GM15510 (cell line): ENCODE data around the gene EPS8.

ENCODE experiments used
- POLR2A ChIP-seq: IDR thresholded peaks from 3 replicates; pipeline ENCODE4 v1.6.1; 2011; ENCODE audit warnings: borderline replicate concordance; ENCODE audit not compliant: insufficient read length; ENCODE audit errors: extremely low read depth

EPS8 gene

GRCh38 chr12:15701631-15702156 lies 87.5 kb downstream of the EPS8 start:
- no peak for TF ChIP-seq POLR2A

DNA sequence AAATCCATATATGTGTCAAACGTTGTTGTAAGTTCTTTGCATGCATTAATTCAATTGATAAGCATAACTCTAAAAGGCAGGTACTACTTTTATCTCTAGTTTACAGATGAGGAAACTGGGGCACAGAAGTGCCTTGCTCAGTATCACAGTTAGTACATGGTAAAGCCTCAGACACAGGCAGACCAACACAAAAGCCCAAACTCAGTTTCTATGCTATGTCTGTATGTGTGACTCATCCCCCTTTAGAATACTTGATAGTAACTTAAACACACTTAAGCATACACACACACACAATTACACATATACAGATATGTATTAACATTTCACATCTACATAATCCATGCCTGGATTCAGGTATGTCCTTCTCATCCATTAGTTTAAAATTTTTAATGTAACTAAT lies 88.0 kb downstream of the EPS8 start:
- TF ChIP-seq POLR2A, result no peak

GRCh38 chr12:15700595-15700994 lies 88.6 kb downstream of the EPS8 start:
- no peak for TF ChIP-seq POLR2A

- TF ChIP-seq POLR2A, result no peak
Observed at GRCh38 chr12:15699886-15700285, 89.3 kb downstream of the EPS8 start.

DNA sequence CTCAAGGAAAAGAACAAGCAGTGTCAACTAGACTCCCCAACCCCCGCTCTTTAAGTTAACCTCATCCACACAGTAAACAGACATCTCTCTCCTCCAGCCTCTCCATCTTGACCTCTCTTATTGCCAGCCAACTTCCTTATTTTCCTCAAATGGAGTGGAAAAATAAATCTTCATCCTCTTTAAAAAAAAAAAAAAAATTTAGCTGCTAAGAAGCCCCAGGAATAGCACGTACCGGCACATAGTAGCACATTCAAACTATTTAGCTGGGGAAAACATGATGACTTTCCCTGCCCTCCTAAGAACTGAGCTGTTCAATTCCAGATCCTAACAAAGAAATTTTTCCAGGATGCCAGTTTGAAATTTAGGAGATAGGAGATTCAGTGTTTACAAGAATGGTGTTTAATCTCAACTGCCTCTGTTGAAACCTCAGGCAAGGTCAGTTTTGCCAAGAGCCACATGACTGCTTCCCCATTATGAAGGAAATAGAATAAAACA lies 90.8 kb downstream of the EPS8 start:
- no peak for TF ChIP-seq POLR2A

- TF ChIP-seq POLR2A, result no peak
Observed at GRCh38 chr12:15697201-15697600, 92.0 kb downstream of the EPS8 start.

DNA sequence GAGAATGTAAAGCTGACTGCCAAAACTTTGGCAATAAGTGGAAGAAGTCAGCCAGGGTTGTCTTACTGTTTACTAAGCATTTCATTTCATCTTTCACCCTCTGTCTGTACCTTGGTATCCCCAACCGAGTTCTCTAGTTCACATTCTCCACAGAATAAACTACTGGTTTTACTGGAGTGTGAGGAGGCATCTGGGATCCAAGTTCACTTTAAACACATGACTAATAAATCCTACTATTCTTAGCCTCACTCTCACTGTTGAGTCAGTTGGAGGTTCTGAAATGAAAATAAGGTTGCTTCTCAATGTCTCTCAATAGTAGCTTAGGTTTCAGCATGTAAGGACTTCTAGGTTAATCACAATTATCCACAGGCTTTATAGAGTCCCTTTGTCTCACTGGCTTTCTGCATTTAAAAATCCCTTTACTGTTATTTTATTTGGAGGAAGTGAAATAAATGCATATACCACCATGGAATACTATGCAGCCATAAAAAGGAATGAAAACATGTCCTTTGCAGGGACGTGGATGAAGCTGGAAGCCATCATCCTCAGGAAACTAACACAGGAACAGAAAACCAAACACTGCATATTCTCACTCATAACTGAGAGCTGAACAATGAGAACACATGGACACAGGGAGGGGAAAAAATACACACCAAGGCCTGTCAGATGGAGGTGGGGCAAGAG lies 95.8 kb downstream of the EPS8 start:
- TF ChIP-seq POLR2A, result no peak

- no peak for TF ChIP-seq POLR2A
Observed at GRCh38 chr12:15691388-15691787, 97.8 kb downstream of the EPS8 start.

GRCh38 chr12:15690320-15690719 lies 98.9 kb downstream of the EPS8 start:
- no peak for TF ChIP-seq POLR2A

GRCh38 chr12:15689751-15690191 lies 99.4 kb downstream of the EPS8 start:
- no peak for TF ChIP-seq POLR2A

DNA sequence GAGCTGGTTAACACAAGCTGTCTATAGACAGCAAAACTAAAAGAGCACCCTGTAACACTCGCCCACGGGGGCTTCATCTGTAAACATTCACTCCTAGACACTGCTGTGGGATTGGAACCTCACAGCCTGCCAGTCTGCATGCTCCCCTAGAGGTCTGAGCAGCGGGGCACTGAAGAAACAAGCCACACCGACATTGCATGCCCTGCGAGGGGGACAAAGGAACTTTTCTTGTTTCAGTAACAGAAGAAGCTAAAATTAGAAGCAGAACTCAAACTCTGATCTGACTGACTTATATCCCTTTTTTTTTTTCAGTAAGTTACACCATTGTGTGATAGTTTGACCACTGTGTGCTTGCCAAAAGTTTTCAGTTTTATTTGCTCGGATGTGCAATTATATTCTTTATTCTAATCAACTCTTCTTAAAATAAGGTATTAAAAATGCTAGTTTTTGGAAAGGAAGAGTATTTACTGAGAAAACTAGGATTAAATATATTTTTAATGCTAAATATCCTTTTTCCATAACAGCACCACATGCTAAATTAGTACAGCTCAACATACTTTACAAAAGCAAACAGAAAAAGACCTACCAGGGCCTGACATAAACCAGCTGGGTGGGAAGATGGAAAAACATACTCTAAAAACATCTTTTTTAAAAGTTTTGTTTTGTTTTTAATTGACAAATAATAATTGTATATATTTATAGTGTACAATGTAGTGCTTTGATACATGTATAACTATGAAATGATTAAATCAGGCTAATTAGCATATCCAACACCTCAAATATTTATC lies 100.2 kb downstream of the EPS8 start:
- TF ChIP-seq POLR2A, result no peak

- no peak for TF ChIP-seq POLR2A
Observed at GRCh38 chr12:15688202-15688736, 100.9 kb downstream of the EPS8 start.

DNA sequence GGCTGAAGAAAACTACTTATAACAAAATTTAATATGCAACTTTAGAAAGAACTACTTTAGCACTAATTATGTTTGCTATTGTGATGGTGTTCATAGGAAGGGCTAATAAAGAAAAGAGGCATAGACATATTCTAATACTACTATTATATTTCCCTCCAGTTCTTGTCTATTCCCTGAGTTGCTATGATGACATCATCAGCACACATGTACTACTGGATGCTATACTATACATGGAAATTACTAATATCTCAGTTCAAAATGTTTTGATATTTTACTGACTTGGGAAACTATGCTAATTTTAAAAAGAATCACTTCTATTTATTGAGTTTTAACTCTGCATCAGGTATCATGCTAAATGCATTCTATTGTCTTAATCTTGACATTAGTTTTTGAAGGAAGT lies 101.6 kb downstream of the EPS8 start:
- no peak for TF ChIP-seq POLR2A

DNA sequence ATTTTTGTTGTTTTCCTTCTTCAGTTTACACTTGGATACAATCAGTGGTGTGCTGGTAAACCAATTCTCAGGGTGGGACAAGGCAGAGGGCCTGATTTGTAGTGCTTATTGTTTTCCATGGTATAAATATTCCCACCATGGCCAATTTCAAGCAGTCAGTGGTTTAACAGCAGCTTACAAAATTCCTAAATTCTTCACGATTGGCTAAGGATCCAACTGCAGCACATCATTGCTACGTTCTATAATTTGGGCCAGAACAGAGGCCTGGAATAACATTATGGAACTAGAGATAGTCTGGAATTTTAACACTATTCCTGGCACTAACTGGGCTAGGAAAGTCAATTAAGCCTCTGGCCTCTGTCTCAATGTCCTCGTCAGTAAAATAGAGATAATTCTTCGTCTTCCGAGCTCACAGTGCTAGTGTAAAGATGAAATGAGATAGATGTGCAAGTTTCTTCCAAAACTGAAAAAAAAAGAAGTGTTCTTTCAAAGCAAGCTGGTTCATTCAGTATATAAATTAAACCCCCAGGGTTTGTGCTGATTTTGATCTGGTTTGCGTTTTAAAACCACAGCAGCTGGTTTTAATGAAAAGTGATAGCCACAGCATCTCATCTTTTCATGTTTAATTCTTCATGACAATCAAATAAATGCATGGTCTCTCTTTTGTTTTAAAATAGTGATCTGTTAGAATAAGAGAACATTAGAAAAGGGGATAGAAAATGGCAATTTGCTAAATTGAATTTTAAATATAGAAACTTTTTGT lies 104.1 kb downstream of the EPS8 start:
- no peak for TF ChIP-seq POLR2A

DNA sequence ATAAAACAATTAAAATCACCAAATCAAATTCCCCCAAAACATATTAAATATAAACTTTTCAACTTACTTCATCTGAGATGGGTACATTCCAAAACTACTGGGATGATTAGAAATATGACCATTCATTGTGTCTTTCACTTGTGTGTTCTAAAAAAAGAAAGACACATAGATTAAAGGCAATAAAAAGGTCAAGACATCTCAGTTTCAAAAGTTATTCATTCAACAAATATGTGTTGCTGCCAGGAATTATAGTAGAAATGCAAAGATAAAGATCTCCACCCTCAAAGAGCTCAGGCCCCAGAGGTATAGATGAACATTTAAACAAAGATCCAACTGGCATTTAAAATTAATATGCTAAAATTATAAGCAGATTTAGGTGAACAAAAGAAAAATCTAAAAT lies 106.4 kb downstream of the EPS8 start:
- TF ChIP-seq POLR2A, result no peak
